ENCODE results near the gene FAM229A.
"Not testable (repeated sequence)": the region's sequence is repeated elsewhere in the genome, so short reads cannot be mapped to it uniquely, and the experiment has no call there.

FAM229A gene, protein sequence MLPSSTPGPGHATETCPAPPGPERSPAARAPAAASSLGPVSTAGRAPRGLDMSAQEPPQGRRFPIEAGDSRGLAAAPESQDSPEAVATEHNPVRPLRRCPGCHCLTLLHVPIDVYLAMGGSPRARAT
- 2.5 to 16.6 reads per million in 2 experiments for total RNA-seq

DNA sequence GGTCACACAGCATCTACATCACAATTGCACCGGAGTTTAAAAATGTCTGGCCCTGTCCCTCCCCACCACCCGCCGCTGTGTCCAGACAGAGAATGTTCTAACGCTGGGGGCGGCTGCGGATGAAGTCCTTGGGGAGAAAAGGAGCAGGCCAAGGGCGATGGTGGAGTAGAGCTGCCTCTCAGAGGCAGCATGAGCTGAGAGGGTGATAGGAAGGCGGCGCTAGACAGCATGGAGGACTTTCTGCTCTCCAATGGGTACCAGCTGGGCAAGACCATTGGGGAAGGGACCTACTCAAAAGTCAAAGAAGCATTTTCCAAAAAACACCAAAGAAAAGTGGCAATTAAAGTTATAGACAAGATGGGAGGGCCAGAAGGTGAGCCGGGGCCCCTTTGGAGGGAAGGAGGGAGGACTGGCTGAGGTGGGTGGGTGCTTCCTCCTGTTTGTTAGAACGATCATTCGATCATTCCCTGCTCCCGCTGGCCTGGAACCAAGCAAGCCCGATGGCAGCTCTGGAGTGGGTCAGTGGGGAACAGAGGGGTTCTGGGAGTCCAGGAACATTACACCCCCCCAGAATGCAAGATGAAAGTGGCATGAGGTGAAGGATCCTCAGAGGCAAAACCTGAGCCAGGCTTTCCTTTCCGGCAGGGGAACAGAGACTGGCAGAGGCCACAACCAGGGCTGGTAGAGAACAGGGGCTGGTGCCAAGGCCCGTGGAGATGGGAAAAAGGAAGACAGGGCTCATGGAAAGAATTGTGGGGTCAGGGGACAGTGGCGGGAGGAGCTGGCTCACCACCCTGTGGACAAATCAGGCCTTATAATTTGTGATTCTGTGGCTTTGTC, at the start of gene FAM229A, which contains the start of gene TSSK3:
FAM229A (minus strand) TSS at position 12 of the 840 bp plus-strand sequence. CDS start 394 bp downstream, outside the sequence.
TSSK3 (plus strand) TSS at position 66 of the 840 bp plus-strand sequence; CDS start at position 229, 163 bp downstream.
- DNase-seq (ENCODE audit: low read depth), result no peak

DNA sequence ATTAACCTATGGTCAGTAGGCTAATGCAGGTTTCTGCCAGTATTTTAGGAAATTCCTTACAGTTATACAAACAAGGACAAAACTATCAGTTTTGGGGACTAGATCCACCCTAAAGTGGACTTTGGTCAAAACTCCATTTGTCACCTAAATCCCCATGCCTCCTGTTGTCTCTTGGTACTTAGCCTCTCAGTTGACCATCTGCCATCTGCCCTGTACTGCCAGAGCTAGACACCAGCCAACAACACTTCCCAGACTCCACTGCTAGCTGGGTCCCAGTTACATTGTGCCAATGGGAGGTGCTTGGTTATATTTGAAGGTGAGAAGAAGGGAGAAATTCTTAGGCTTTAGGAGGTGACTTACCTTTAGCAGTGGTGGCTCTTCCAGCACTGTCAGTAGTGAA, 49.0 kb upstream of the FAM229A start:
- DNase-seq (ENCODE audit: low read depth), result no peak

DNA sequence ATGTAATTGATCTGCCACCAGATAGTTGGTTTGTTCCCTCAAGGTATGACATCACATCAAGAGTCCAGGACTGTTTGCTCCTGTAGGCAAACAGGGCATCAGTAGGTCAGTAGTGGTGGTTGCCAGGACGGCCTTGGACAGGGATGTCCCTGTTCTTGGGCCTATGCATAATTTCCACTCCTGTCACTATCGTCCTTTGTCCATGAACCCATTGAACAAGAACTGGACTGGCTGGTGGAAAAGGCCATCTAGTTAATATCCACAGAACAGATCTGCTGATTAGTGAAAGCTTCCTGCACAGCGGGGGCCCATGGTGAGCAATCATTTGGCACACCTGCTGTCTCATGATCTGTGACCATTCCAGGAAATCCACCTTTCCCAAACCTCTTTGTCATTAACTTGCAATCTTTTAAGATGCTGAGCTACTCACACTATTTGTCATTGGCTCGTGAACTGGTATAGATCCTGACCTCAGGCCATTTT, 44.4 kb upstream of the FAM229A start:
- no peak for DNase-seq (ENCODE audit: low read depth)

DNA sequence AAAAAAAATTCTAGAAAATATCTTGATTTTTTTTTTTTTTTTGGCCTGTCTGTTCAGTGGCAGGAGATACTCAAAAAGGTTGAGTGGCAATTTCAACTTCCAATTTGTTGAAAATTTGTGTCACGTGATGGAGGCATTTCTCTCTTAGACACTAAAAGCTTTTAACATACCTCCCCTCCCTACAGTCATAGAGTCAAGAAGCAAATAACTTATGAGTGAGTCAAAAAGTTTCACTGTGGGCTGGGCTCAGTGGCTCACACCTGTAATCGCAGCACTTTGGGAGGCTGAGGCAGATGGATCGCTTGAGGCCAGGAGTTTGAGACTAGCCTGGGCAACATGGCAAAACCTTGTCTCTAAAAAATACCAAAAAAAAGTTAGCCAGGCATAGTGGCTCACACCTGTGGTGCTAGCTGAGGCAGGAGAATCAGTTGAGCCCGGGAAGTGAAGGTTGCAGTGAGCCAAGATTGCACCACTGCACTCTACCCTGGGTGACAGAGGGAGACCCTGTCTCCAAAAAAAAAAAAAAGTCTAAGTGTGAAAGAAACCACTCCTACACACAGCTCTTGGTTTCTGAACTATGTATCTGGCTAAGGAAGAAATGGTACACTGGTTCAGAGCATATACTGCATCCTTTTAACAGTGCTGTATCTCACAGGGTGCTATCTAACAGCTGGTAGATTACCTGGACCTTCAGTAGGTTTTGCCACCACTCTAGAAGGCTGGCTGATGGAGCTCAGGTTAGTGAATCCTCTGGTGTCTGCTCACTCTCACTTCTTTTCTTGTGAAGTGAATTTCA, 43.6 kb upstream of the FAM229A start:
- DNase-seq (ENCODE audit: low read depth), result no peak

DNA sequence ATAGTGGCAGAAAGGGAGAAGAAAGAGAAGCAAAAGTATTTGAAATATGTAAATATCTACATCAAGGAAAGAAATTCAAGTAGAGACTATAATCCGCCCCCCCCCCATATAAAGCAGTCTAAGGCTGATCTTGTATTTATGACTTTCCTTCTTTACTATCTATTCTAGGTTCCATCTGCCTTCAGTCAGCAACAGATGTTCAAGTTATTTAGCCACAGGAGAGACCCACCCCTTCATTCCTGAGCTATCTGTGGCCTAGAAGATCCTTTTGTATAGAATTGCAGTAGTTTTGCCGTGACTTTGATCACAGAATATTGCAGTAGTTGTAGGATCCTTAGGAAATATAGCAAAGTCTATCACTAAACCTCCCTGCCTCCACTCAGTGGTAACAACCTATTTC, 42.7 kb upstream of the FAM229A start:
- DNase-seq (ENCODE audit: low read depth), result no peak

DNA sequence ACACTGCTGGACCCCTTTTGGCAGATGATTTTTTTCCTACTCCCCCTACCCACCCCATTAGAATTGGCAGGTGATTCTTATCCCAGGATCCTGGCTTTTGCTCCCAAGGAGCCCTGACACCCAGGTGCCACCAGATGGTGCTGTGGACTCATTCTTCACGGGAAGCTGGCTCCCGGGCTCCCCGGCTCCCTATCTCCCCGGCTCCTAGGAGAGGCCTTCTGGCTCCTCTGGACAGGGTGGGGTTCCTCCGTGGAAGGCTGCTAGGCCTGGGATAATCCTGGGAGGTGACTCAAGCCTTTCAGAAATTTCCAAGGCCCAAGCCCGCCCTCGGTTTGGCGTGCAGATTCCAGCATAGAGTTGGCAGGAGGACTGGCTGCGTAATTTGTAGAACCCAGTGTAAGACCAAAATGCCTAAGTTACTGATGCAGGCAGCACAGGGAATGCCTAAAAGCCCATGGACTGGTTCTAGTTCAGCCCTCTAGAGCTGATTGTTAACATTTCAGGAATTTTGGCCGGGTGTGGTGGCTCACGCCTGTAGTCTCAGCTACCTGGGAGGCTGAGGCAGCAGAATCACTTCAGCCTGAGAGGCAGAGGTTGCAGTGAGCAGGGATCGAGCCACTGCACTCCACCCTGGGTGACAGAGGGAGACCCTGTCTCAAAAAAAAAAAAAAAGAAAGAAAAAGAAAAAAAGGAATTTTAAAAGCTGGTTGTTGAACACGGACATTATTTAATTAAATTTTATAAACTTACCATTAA, 38.8 kb upstream of the FAM229A start:
- DNase-seq (ENCODE audit: low read depth), result peak; percentile 33

DNA sequence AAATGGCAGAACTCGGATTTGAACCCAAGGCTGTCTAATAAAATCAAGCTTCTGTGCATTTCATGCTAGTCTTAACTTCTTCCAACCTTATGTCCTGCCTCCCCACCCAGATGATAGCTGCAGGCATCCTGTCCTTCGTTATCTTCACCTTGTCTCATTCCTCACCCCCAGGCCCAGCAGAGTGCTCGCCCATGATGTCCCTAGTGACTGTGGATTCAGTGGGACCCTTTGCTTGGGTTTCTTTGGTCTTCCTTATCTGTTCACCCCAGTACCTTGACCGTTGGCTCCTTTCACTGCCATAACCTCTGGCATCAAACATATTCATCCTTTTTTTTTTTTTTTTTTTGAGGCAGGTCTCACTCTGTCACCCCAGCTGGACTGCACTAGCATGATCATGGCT, 37.6 kb upstream of the FAM229A start:
- DNase-seq (ENCODE audit: low read depth), result no peak

DNA sequence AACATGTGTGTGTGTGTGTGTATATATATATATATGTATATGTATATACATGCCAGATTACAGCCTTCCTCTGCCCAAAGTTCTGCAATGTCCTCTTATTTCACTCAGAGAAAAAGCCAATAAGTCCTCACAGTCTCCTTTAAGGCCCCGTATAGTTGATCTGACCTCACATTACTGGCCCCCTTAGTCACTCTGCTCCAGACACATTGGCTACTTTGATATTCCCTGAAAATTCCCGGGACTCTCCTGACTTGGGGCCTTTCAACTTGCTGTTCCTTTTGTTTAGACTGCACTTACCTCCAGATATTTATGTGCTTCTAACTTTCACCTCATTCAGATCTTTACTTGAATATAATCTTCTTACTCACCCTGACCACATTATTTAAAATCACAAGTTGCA, 36.1 kb upstream of the FAM229A start:
- DNase-seq (ENCODE audit: low read depth), result no peak

DNA sequence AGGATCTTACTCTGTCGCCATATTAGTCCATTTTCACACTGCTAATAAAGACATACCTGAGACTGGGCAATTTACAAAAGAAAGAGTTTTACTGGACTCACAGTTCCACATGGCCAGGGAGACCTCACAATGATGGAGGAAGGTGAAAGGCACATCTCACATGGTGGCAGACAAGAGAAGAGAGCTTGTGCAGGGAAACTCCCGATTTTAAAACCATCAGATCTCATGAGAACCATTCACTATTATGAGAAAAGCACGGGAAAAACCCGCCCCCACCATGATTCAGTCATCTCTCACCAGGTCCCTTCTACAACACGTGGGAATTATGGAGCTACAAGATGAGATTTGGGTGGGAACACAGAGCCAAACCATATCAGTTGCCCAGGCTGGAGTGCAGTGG, 34.2 kb upstream of the FAM229A start:
- not testable (repeated sequence) for DNase-seq (ENCODE audit: low read depth)

DNA sequence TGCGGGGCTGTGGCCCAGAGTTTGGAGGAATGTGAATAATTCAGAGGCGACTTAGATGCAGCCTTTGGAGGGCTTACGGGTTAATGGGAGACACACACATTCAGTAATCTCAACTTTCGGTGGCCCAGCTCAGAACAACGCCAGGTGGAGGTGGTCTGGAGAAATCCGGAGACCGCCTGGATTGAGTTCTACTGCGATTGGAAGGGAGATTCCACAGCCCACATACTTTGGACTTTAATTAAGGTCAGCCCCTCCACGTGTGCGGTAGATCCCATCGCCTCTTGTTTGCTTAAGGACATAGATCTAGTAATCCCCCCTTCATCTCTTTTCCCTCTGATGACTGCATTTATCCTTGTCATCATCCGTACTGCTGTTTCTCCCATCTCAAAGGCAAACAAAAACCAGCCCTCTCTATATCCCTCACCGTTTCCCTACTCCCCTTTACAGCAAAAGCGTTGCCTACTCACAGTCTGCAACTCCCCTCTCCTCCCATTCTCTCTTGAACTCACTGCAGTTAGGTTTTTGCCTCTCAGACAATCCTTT, 32.7 kb upstream of the FAM229A start:
- no peak for DNase-seq (ENCODE audit: low read depth)

DNA sequence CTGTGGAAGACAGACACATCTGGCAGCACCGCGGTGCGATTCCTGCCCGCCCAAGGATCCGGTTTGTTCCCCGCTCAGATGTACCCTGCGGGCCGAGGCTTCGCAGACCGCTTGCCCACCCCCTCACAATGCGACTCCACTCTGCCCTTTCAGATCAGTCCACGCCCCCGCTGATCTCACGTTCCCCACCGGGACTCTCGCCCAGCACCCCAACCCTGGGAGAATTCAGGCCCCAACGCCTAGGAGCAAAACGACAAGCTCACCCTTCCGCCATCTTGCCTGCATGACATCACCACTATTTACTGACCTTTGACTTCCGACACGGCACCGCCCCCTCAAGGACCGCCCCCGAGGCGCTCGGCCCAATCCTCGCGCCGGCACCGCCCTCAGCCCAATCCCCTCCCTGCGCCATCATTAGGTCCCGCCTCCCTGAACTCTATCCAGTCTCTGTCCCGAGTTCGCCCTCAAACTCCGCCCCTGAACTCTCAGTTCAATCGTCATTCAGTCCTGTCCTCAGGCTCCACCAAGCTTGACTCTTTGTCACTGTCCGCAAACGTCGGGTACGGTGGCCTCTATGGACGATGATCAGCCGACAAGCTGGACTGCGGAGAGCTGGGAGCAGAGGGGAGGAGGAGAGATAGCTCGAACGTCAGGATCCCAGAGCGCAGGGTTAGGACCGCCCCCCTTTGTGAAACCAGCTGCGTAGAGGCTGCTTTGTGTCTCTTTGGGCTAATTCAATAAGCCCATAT, 32.0 kb upstream of the FAM229A start, which contains the start of gene BSDC1:
BSDC1 (minus strand) TSS at position 301 of the 749 bp plus-strand sequence; CDS start at position 274, 27 bp downstream.
- DNase-seq (ENCODE audit: low read depth), result peak; percentile 96

DNA sequence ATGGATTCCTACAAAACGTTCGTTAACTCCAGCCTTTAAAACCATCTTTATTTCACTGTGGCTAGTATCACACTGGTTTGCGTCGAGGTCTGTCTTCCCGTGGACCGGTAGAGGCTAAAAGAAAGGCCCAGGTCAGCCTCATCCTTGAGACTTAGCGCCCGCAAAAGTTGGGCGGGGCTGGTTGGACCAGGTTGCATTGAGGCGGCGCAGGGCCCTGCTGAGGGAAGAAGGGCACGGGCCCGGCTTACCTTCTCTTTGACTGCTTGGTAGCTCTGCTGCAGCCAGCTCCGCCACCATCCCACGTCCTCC, 31.5 kb upstream of the FAM229A start:
- DNase-seq (ENCODE audit: low read depth), result peak; percentile 22

DNA sequence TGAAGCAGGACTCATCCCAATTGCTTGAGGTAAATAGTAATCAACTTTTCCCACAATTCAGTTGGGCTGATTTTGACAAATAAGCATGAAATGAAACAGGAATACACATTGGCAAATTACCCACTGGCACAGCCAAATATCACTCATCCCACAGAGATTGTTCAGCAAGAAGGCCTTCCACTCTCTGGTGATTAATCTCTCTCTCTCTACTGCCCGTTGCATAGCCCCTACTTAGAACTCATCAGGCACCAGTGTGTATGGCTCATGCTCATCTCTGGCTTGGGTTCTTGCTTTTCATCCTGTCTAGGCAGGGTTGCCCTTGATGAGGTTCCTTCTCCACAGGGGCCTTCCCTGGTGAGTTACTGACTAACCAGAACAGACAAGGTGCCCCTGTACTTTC, 30.9 kb upstream of the FAM229A start:
- DNase-seq (ENCODE audit: low read depth), result no peak

DNA sequence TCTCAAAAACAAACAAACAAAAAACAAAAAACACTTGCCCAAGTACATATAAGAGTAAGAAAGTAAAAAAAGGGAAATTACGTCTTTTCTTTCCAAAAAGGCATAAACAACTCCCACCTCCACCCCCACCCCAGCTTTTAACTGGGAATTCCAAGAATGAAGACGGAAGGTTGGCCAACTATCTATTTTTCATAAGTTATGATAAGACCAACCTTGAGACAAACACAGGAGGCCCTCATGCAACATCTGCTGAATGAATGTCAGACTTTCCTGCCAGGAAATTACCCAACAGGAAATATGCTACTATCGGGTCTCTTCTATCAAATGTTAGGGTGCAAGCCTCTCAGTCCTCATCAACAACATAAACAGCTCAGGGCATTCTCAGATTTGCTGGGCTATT, 30.0 kb upstream of the FAM229A start:
- no peak for DNase-seq (ENCODE audit: low read depth)

DNA sequence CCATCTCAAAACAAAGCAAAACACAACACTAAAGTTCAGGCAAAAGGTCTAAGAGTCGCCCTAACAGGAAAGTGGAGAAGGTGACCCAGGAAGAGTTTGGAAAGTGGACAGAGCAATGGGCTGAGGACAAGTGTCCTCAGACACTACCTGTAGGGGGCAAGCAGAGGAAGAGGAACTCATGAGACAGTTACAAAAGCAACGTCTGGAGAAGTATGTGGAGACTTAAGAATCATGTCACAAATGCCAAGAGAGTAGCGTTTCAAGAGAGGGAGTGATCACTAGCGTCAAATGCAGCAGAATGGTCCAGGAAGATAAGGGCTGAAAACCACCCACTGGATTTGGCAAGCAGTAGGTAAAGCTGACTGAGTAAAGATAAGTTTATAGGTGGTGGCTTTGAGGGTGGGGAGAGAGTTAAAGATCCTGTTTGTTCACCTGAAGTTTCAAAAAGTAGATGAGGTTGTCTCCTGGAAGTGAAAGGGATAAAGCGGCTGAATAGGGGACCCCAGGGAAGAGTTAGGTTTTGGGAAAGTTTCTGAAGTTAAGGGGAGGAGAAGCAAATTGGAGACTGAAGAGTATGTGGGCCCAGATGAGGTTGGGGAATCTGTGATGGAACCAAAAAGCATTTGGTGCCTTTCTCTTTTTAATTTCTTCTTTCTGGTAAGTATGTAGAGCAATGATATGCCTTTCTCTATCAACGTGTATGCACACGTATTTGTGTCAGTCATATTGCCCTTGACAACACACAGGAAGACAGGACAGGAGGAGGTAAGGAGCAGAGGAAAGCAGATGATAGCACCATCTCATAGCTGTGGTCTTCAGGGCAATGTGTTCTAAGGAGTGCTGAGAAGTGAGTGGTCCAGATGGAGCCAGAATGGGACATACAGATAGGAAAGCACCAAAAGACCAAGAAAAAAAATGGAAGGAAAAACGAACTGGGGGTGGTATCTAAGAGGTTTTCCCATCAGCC, 28.9 kb upstream of the FAM229A start:
- DNase-seq (ENCODE audit: low read depth), result no peak

DNA sequence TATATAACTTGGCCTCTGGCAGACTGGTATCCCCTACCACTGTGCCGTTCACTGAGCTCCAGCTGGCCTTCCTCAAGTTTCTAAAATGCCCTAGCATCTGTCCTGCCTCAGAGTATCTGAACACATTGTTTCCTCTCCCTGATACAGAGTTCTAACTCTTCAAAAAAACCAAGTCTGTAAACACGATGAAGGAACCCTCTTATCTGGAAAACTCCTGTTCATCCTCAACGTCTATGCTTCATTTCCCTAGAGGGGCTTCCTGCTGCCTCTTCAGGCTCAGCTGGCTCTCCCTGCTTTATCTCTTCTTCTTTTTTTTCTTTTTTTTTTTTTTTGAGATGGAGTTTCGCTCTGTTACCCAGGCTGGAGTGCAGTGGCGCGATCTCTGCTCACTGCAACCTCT, 26.4 kb upstream of the FAM229A start:
- DNase-seq (ENCODE audit: low read depth), result no peak

DNA sequence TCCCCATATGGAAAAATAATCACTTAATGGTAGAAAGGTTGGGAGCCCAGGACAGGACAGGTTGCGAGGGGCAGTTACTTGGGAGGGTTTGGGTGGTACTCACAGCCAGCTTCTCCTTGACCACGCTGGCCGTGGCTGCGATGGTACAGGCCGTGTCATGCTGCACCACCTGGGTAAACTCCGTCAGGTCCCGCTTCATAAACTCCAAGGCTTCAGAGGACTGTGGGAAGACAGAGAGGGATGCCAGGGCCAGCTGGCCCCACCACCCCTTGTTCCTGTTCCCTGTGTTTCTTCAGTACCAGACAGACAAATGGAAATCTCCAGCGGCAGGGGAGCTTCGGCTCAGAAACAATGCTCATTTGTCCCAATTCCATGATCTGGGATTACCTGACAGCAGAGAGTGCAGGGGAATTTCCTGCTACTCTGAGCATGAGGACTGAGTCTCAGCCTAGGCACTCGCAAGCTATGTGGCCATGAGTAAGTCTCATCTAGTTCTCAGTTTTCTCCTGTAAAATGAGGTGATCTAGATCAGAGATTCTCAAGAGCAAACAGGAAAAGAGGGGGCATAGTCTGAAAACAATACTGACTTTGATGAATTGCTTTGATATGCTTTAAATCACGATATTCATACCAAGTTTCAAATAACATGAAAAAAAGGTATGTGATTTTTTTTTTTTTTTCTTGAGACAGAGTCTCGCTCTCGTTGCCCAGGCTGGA, 24.5 kb upstream of the FAM229A start:
- no peak for DNase-seq (ENCODE audit: low read depth)

DNA sequence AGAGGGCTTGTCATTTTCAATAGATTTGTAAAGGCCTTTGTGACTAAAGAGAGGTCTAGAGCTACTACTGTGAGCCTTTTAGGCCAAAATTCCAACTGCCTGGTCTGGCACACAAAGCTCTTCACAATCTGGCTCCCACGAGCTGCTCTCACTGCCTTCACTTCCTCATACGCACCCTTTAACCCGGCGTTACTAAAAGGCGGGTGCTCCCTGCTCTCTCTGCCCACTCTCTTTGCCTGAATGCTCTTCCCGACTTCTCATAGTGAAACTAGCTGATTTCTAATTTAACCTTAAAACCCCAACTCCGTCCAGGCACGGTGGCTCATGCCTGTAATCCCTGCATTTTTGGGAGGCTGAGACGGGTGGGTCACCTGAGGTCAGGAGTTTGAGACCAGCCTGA, 17.8 kb upstream of the FAM229A start:
- no peak for DNase-seq (ENCODE audit: low read depth)
